Measurements from ENCODE around the gene LAMB1.

LAMB1 gene

GRCh38 chr7:107874605-107875446, 128.1 kb downstream of the LAMB1 start:
- TF ChIP-seq POLR2AphosphoS5 (IDR thresholded peaks at IDR 0.05; ENCODE audit: low read depth) = no peak
- TF ChIP-seq, protein P1, sequence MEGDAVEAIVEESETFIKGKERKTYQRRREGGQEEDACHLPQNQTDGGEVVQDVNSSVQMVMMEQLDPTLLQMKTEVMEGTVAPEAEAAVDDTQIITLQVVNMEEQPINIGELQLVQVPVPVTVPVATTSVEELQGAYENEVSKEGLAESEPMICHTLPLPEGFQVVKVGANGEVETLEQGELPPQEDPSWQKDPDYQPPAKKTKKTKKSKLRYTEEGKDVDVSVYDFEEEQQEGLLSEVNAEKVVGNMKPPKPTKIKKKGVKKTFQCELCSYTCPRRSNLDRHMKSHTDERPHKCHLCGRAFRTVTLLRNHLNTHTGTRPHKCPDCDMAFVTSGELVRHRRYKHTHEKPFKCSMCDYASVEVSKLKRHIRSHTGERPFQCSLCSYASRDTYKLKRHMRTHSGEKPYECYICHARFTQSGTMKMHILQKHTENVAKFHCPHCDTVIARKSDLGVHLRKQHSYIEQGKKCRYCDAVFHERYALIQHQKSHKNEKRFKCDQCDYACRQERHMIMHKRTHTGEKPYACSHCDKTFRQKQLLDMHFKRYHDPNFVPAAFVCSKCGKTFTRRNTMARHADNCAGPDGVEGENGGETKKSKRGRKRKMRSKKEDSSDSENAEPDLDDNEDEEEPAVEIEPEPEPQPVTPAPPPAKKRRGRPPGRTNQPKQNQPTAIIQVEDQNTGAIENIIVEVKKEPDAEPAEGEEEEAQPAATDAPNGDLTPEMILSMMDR (IDR thresholded peaks at IDR 0.05; ENCODE audit: insufficient read depth, low read length) = peak; percentile 49
- TF ChIP-seq, protein P2, sequence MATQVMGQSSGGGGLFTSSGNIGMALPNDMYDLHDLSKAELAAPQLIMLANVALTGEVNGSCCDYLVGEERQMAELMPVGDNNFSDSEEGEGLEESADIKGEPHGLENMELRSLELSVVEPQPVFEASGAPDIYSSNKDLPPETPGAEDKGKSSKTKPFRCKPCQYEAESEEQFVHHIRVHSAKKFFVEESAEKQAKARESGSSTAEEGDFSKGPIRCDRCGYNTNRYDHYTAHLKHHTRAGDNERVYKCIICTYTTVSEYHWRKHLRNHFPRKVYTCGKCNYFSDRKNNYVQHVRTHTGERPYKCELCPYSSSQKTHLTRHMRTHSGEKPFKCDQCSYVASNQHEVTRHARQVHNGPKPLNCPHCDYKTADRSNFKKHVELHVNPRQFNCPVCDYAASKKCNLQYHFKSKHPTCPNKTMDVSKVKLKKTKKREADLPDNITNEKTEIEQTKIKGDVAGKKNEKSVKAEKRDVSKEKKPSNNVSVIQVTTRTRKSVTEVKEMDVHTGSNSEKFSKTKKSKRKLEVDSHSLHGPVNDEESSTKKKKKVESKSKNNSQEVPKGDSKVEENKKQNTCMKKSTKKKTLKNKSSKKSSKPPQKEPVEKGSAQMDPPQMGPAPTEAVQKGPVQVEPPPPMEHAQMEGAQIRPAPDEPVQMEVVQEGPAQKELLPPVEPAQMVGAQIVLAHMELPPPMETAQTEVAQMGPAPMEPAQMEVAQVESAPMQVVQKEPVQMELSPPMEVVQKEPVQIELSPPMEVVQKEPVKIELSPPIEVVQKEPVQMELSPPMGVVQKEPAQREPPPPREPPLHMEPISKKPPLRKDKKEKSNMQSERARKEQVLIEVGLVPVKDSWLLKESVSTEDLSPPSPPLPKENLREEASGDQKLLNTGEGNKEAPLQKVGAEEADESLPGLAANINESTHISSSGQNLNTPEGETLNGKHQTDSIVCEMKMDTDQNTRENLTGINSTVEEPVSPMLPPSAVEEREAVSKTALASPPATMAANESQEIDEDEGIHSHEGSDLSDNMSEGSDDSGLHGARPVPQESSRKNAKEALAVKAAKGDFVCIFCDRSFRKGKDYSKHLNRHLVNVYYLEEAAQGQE (IDR thresholded peaks at IDR 0.05; ENCODE audit: insufficient replicate concordance, low read depth) = no peak
- Histone ChIP-seq H3K4me3 (replicated peaks; ENCODE audit: insufficient read depth, low read length) (no peak overlapping the region), H3K27ac (replicated peaks) (0 out of 2 replicates have a peak overlapping the region, but pooled peaks have one; percentile 18), H3K27me3 (ENCODE audit: insufficient read depth, poor library complexity, severe bottlenecking) (no peaks in the 10 kb centered on the region)
- DNase-seq (ENCODE audit: low read depth in 1 of 2, low spot score in 1 of 2) = peak in 1 of 2 experiments; percentile 58

GRCh38 chr7:107874111-107874510, 128.8 kb downstream of the LAMB1 start:
- H3K27ac ChIP-seq (replicated peaks) = no peak overlapping the region
- no peak overlapping the region for H3K4me3 ChIP-seq (replicated peaks; ENCODE audit: insufficient read depth, low read length)
- no peaks in the 10 kb centered on the region for H3K27me3 ChIP-seq (ENCODE audit: insufficient read depth, poor library complexity, severe bottlenecking)
- TF ChIP-seq GABPA (IDR thresholded peaks at IDR 0.05; ENCODE audit: low read depth) (no peak), POLR2AphosphoS5 (IDR thresholded peaks at IDR 0.05; ENCODE audit: low read depth) (no peak), SPI1 (IDR thresholded peaks at IDR 0.05; ENCODE audit: borderline replicate concordance, low read depth) (no peak)
- TF ChIP-seq, protein P2 (IDR thresholded peaks at IDR 0.05; ENCODE audit: insufficient replicate concordance, low read depth) = no peak
- TF ChIP-seq, protein P1 (IDR thresholded peaks at IDR 0.05; ENCODE audit: insufficient read depth, low read length) = no peak
- no peak for DNase-seq (ENCODE audit: low read depth in 1 of 2, low spot score in 1 of 2)

All from HL-60 (cell line).